ENCODE data around the gene ARID4B.
"Not testable (repeated sequence)": the region's sequence is repeated elsewhere in the genome, so short reads cannot be mapped to it uniquely, and the experiment has no call there.

ARID4B gene

DNA sequence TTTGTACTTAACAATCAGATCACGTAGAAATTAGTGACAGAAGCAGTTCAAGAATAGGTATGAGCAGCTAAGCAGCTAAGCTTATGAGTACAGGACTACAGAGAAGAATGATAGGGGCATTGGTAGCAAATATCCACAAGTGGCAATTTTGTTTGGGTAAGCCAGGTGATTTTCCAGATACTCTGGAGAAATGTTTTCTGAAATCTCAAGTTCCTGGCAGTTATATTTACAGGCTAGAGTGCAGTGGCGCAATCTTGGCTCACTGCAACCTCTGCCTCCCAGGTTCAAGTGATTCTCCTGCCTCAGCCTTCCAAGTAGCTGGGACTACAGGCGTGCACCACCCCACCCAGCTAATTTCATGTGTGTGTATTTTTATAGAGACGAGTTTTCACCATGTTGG lies 55.1 kb downstream of the ARID4B start:
- no peak overlapping the region for H3K9ac ChIP-seq (ENCODE audit: low read depth, low read length, poor library complexity, severe bottlenecking)
- no peak overlapping the region for H2AFZ ChIP-seq (ENCODE audit: low read length)
- H3K36me3 ChIP-seq (ENCODE audit: insufficient read depth, low read length) = no peaks in the 10 kb centered on the region
- peaks cover 5% of the 10 kb centered on the region; the same call in 1 of the 2 replicates for H3F3A ChIP-seq (ENCODE audit: low read depth)
- H3K4me3 ChIP-seq (ENCODE audit: low read length, poor library complexity, severe bottlenecking) = no peak overlapping the region
- H3K27me3 ChIP-seq (ENCODE audit: insufficient read depth, low read length, poor library complexity, severe bottlenecking) = no peaks in the 10 kb centered on the region
- peaks cover 91% of the 10 kb centered on the region for H3K79me2 ChIP-seq (ENCODE audit: insufficient read depth, low read length)
- H4K20me1 ChIP-seq (ENCODE audit: insufficient read depth, low read length, poor library complexity, severe bottlenecking) = peaks cover 27% of the 10 kb centered on the region
- no peak overlapping the region for H3K4me2 ChIP-seq (ENCODE audit: low read depth, low read length, poor library complexity, severe bottlenecking)
- no peaks in the 10 kb centered on the region for H3K9me3 ChIP-seq (ENCODE audit: insufficient read depth, low read depth, low read length)
- peaks cover 47% of the 10 kb centered on the region for H3K4me1 ChIP-seq (ENCODE audit: insufficient read depth, low read length, poor library complexity, severe bottlenecking)
- no peaks in the 10 kb centered on the region for H3K9me2 ChIP-seq (replicated peaks; ENCODE audit: low read depth, low read length)
- TF ChIP-seq EZH2phosphoT487 (IDR thresholded peaks at IDR 0.05; ENCODE audit: borderline replicate concordance) = no peak
- TF ChIP-seq, protein P1, sequence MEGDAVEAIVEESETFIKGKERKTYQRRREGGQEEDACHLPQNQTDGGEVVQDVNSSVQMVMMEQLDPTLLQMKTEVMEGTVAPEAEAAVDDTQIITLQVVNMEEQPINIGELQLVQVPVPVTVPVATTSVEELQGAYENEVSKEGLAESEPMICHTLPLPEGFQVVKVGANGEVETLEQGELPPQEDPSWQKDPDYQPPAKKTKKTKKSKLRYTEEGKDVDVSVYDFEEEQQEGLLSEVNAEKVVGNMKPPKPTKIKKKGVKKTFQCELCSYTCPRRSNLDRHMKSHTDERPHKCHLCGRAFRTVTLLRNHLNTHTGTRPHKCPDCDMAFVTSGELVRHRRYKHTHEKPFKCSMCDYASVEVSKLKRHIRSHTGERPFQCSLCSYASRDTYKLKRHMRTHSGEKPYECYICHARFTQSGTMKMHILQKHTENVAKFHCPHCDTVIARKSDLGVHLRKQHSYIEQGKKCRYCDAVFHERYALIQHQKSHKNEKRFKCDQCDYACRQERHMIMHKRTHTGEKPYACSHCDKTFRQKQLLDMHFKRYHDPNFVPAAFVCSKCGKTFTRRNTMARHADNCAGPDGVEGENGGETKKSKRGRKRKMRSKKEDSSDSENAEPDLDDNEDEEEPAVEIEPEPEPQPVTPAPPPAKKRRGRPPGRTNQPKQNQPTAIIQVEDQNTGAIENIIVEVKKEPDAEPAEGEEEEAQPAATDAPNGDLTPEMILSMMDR (conservative IDR thresholded peaks at IDR 0.05; ENCODE audit: low read length) = no peak

DNA sequence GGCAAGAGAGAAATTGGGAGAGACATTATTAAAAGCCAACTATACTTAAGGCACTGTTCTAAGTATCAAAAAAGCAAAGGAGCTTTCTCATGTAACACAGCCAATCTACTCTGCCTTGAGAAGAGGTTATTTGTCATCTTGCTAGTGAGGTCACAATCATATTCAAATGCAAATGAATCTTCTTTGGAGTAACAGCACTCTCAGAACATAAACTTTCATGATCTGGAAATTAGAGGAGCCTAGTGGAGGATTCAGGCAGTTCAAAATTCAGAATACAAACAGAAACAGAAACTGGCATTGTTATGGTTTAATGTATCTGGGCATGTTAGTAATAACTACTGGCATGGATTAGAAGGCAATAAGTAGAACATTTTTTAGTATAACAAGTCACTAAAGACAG lies 57.4 kb downstream of the ARID4B start:
- H3K4me3 ChIP-seq (ENCODE audit: low read length, poor library complexity, severe bottlenecking) = peak overlapping the region; percentile 46
- TF ChIP-seq, protein P1 (conservative IDR thresholded peaks at IDR 0.05; ENCODE audit: low read length) = no peak
- TF ChIP-seq EZH2phosphoT487 (IDR thresholded peaks at IDR 0.05; ENCODE audit: borderline replicate concordance) = no peak
- peaks cover 3% of the 10 kb centered on the region; the same call in 1 of the 2 replicates for H3F3A ChIP-seq (ENCODE audit: low read depth)
- H2AFZ ChIP-seq (ENCODE audit: low read length) = no peak overlapping the region
- peaks cover 49% of the 10 kb centered on the region for H3K4me1 ChIP-seq (ENCODE audit: insufficient read depth, low read length, poor library complexity, severe bottlenecking)
- H3K9me3 ChIP-seq (ENCODE audit: insufficient read depth, low read depth, low read length) = no peaks in the 10 kb centered on the region
- H3K9ac ChIP-seq (ENCODE audit: low read depth, low read length, poor library complexity, severe bottlenecking) = peak overlapping the region; percentile 33
- H3K4me2 ChIP-seq (ENCODE audit: low read depth, low read length, poor library complexity, severe bottlenecking) = peak overlapping the region; percentile 55
- no peaks in the 10 kb centered on the region for H3K9me2 ChIP-seq (replicated peaks; ENCODE audit: low read depth, low read length)
- no peaks in the 10 kb centered on the region for H3K27me3 ChIP-seq (ENCODE audit: insufficient read depth, low read length, poor library complexity, severe bottlenecking)
- H3K36me3 ChIP-seq (ENCODE audit: insufficient read depth, low read length) = no peaks in the 10 kb centered on the region
- peaks cover 42% of the 10 kb centered on the region for H4K20me1 ChIP-seq (ENCODE audit: insufficient read depth, low read length, poor library complexity, severe bottlenecking)
- H3K79me2 ChIP-seq (ENCODE audit: insufficient read depth, low read length) = peaks cover 93% of the 10 kb centered on the region

DNA sequence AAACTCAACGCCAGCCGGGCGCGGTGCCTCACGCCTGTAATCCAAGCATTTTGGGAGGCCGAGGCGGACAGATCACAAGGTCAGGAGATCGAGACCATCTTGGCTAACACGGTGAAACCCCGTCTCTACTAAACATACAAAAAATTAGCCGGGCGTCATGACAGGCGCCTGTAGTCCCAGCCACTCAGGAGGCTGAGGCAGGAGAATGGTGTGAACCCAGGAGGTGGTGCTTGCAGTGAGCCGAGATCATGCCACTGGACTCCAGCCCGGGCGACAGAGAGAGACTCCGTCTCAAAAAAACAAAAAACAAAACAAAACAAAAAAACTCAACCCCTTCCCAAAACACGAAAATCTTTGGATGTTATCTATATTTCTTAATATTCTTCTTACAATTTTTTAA lies 58.0 kb downstream of the ARID4B start:
- not testable (repeated sequence) for H2AFZ ChIP-seq (ENCODE audit: low read length); H3K9me2 ChIP-seq (replicated peaks; ENCODE audit: low read depth, low read length); H3K36me3 ChIP-seq (ENCODE audit: insufficient read depth, low read length); H3F3A ChIP-seq (ENCODE audit: low read depth); H3K27me3 ChIP-seq (ENCODE audit: insufficient read depth, low read length, poor library complexity, severe bottlenecking); H3K4me3 ChIP-seq (ENCODE audit: low read length, poor library complexity, severe bottlenecking); H3K9me3 ChIP-seq (ENCODE audit: insufficient read depth, low read depth, low read length)
- peaks cover 47% of the 10 kb centered on the region for H3K4me1 ChIP-seq (ENCODE audit: insufficient read depth, low read length, poor library complexity, severe bottlenecking)
- peak overlapping the region; percentile 33 for H3K9ac ChIP-seq (ENCODE audit: low read depth, low read length, poor library complexity, severe bottlenecking)
- peaks cover 46% of the 10 kb centered on the region for H4K20me1 ChIP-seq (ENCODE audit: insufficient read depth, low read length, poor library complexity, severe bottlenecking)
- H3K4me2 ChIP-seq (ENCODE audit: low read depth, low read length, poor library complexity, severe bottlenecking) = peak overlapping the region; percentile 55
- H3K79me2 ChIP-seq (ENCODE audit: insufficient read depth, low read length) = peaks cover 95% of the 10 kb centered on the region

DNA sequence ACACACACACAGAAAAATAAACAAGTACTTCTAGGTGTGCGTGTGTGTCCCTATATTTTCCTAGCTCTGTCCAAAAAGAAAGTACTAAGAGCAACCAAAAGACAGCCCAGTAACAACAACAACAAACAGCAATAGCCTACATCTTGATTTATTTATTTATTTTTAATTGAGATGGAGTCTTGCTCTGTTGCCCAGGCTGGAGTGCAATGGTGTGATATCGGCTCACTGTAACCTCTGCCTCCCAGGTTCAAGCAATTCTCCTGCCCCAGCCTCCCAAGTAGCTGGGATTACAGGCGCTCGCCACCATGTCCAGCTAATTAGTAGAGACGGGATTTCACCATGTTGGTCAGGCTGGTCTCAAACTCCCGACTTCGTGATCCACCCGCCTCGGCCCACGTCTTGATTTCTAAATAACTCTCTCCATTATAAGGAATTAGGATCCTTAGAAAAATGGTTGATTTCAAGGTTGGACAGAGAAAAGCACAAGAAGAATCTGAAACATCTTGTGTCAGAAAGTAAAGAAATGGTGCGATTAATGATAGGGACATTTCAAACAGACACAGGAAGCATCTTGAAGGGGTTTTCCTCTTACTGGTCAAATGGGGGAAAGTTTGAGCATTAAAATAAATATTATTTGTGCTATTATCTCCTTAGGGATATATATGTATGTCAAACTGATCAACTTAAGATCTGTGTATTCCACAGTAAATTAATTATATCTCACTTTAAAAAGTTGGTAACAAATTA lies 59.4 kb downstream of the ARID4B start:
- peak overlapping the region; percentile 45 for H3K4me2 ChIP-seq (ENCODE audit: low read depth, low read length, poor library complexity, severe bottlenecking)
- no peak overlapping the region for H2AFZ ChIP-seq (ENCODE audit: low read length)
- H3K9me3 ChIP-seq (ENCODE audit: insufficient read depth, low read depth, low read length) = no peaks in the 10 kb centered on the region
- H3K4me1 ChIP-seq (ENCODE audit: insufficient read depth, low read length, poor library complexity, severe bottlenecking) = peaks cover 50% of the 10 kb centered on the region
- H3K36me3 ChIP-seq (ENCODE audit: insufficient read depth, low read length) = no peaks in the 10 kb centered on the region
- peak overlapping the region; percentile 29 for H3K4me3 ChIP-seq (ENCODE audit: low read length, poor library complexity, severe bottlenecking)
- H3F3A ChIP-seq (ENCODE audit: low read depth) = no peaks in the 10 kb centered on the region
- peak overlapping the region; percentile 40 for H3K9ac ChIP-seq (ENCODE audit: low read depth, low read length, poor library complexity, severe bottlenecking)
- no peak for TF ChIP-seq EZH2phosphoT487 (IDR thresholded peaks at IDR 0.05; ENCODE audit: borderline replicate concordance)
- TF ChIP-seq, protein P1 (conservative IDR thresholded peaks at IDR 0.05; ENCODE audit: low read length) = no peak
- H3K79me2 ChIP-seq (ENCODE audit: insufficient read depth, low read length) = peaks cover 95% of the 10 kb centered on the region
- H3K9me2 ChIP-seq (replicated peaks; ENCODE audit: low read depth, low read length) = no peaks in the 10 kb centered on the region
- H4K20me1 ChIP-seq (ENCODE audit: insufficient read depth, low read length, poor library complexity, severe bottlenecking) = peaks cover 50% of the 10 kb centered on the region
- no peaks in the 10 kb centered on the region for H3K27me3 ChIP-seq (ENCODE audit: insufficient read depth, low read length, poor library complexity, severe bottlenecking)

All from Loucy (cell line).